Mesothelial cell of epicardium (in vitro differentiated cells): Measurements from ENCODE around the gene GRID1. TPM values are rescaled to one million over a fixed set of nuclear protein-coding genes. Genes with fewer than 3 reads are reported as not detected.

Experiments
- DNase-seq, 2 experiments: peaks; one replicate each; pipeline ENCODE4 v3.0.0; 2021; ENCODE audit warnings: low spot score in 2 of 2; ENCODE audit not compliant: unreplicated experiment in 2 of 2
- H3K27ac Mint-ChIP-seq: 2 replicates; pipeline ENCODE4 v1.8.0; 2021; ENCODE audit warnings: mixed read lengths
- H3K27me3 Mint-ChIP-seq: 2 replicates; pipeline ENCODE4 v1.8.0; 2021; ENCODE audit warnings: low read depth, mixed read lengths
- H3K36me3 Mint-ChIP-seq: 2 replicates; pipeline ENCODE4 v1.8.0; 2021; ENCODE audit warnings: mixed read lengths
- H3K4me1 Mint-ChIP-seq: 2 replicates; pipeline ENCODE4 v1.8.0; 2021; ENCODE audit warnings: mixed read lengths
- H3K4me3 Mint-ChIP-seq: 2 replicates; pipeline ENCODE4 v1.8.0; 2021; ENCODE audit warnings: mild to moderate bottlenecking, moderate library complexity, mixed read lengths
- H3K9me3 Mint-ChIP-seq: 2 replicates; pipeline ENCODE4 v1.8.0; 2021; ENCODE audit warnings: mixed read lengths
- total RNA-seq: library from RNA; stranded (reverse); gene quantifications from 3 replicates; pipeline ENCODE4 v1.2.1, GENCODE V29; 2021
- TF ChIP-seq, protein P1 (sequence below): fragments of 200-600 bp; sonication (generic); IDR thresholded peaks from one replicate; pipeline ENCODE4 v1.5.0; 2021; ENCODE audit warnings: antibody characterized with exemption; ENCODE audit not compliant: unreplicated experiment

GRID1 gene
- total RNA-seq, 1 donor from 2014 or later = 0.22 TPM

DNA sequence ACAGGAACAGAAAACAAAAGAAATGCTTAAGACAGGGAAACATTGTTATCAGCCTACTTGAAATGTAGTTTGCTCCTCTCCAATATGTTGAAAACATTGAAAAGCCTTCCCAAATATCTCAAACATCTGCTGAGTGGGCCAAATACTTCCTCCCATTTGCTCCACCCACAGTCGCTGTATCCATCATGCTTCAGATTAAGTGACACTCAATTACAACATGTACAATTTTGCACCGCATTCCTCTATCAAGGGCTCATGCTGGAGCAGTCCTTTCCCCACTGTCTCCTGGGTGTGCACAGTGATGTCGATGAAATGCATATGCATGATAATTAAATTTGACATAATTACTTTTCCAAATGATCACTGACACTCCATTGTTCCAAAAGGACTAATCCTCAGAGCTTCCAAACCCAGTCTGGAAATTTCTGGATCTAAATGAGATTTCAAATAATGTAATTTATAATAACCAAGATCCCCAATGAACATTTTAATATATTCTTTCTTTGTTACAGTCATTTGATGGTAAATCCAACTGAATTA, 604.6 kb downstream of the GRID1 start:
- no peak overlapping the region for H3K27ac Mint-ChIP-seq
- TF ChIP-seq, protein P1, sequence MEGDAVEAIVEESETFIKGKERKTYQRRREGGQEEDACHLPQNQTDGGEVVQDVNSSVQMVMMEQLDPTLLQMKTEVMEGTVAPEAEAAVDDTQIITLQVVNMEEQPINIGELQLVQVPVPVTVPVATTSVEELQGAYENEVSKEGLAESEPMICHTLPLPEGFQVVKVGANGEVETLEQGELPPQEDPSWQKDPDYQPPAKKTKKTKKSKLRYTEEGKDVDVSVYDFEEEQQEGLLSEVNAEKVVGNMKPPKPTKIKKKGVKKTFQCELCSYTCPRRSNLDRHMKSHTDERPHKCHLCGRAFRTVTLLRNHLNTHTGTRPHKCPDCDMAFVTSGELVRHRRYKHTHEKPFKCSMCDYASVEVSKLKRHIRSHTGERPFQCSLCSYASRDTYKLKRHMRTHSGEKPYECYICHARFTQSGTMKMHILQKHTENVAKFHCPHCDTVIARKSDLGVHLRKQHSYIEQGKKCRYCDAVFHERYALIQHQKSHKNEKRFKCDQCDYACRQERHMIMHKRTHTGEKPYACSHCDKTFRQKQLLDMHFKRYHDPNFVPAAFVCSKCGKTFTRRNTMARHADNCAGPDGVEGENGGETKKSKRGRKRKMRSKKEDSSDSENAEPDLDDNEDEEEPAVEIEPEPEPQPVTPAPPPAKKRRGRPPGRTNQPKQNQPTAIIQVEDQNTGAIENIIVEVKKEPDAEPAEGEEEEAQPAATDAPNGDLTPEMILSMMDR = no peak
- H3K4me3 Mint-ChIP-seq = no peak overlapping the region
- no peak for DNase-seq
- no peaks in the 10 kb centered on the region for H3K36me3 Mint-ChIP-seq
- H3K27me3 Mint-ChIP-seq = no peaks in the 10 kb centered on the region
- no peaks in the 10 kb centered on the region for H3K9me3 Mint-ChIP-seq
- H3K4me1 Mint-ChIP-seq = no peaks in the 10 kb centered on the region

DNA sequence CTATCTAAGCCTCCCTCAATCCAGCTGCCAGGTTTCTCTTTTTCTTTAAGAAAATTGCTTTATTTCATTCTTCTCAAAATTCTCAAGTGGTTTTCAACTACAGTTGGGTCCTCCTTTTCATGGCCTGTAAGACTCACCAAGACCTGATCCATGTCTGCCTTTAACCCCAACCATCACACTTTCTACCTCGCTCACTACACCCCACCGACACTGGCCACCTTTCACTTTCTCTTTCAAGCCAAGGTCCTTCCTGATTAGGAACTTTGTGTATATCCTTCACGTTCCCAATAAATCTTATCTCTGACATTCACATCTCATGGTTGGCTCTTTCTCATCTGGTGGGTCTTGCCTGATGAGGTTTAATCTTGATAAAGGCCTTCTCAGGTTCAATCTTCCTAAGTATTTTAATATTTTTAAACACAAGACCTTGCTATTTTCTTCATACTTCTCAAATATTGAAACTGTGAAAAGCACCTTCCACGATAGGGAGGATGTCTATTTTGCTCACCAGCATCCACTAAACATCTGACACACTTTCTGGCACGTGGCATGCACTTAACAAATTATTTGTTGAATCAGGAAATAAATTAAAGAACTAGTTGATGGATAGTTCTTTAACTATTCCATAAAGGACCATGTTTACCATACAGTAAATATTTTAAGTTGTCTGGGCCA, 624.8 kb downstream of the GRID1 start:
- no peak overlapping the region for H3K27ac Mint-ChIP-seq
- no peak overlapping the region for H3K4me3 Mint-ChIP-seq
- no peak for DNase-seq
- no peaks in the 10 kb centered on the region for H3K4me1 Mint-ChIP-seq
- H3K27me3 Mint-ChIP-seq = no peaks in the 10 kb centered on the region
- no peaks in the 10 kb centered on the region for H3K36me3 Mint-ChIP-seq
- TF ChIP-seq, protein P1 = no peak
- H3K9me3 Mint-ChIP-seq = no peaks in the 10 kb centered on the region

DNA sequence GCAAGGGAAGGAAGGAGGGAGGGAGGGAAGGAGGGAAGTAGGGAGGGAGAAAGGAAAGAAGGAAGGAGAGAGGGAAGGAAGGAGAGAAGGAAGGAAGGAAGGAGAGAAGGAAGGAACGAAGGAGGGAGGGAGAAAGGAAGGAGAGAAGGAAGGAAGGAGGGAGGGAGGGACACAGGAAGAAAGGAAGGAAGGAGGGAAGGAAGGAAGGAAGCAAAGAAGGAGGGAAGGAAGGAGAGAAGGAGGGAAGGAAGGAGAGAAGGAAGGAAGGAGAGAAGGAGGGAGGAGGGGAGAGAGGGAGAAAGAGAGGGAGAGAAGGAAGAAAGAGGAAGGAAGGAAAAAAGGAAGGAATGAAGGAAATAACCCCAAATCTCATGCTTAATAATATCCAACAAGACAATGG, 630.6 kb downstream of the GRID1 start:
- H3K27ac Mint-ChIP-seq = no peak overlapping the region
- TF ChIP-seq, protein P1 = no peak
- H3K4me3 Mint-ChIP-seq = no peak overlapping the region
- peaks cover 4% of the 10 kb centered on the region for H3K27me3 Mint-ChIP-seq
- H3K4me1 Mint-ChIP-seq = no peaks in the 10 kb centered on the region
- no peaks in the 10 kb centered on the region for H3K36me3 Mint-ChIP-seq
- no peak for DNase-seq
- no peaks in the 10 kb centered on the region for H3K9me3 Mint-ChIP-seq

DNA sequence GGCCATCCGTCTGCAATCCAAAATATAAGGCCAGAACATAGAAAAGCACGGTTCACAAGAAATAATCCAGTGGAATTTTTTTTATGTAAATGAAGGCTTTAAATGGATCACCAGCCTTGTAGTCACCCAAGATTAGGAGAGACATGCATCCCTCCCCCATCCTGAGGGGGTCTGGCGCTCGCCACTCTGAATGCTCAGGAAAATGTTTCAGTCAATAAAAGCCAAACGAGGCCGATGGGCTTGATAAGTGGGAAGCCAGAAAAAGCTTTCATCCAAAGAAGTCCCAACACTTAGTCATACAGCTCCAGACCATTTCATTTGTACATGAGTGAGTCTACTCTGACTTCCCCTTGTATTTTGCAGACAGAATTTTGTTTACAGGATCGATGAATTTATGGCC, 631.8 kb downstream of the GRID1 start:
- DNase-seq = no peak
- no peaks in the 10 kb centered on the region for H3K9me3 Mint-ChIP-seq
- H3K27me3 Mint-ChIP-seq = peaks cover 4% of the 10 kb centered on the region
- no peak overlapping the region for H3K27ac Mint-ChIP-seq
- TF ChIP-seq, protein P1 = no peak
- no peak overlapping the region for H3K4me3 Mint-ChIP-seq
- H3K36me3 Mint-ChIP-seq = no peaks in the 10 kb centered on the region
- no peaks in the 10 kb centered on the region for H3K4me1 Mint-ChIP-seq

DNA sequence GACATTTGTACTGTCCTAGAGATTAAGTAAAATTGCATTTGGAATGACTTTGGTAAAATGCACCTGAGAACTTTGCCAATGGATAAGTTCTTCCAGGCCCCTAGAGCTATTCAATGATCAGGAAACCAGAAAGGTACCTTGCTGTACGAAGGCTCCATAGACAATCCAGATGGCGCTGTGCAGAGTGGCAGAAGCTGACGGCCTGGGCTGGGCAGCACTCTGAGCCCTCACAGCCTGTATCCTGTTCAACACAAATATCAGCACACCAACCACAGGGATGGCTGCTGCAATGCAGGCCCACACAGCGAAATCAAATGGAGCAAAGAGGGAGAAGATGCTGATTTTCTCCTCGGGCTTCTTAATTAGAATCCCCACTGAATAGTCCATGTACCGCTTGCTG, 642.4 kb downstream of the GRID1 start:
- peaks cover 8% of the 10 kb centered on the region for H3K9me3 Mint-ChIP-seq
- TF ChIP-seq, protein P1 = no peak

More for the DNA sequence above, 642.4 kb downstream of the GRID1 start:
- Mint-ChIP-seq H3K27me3 (peaks cover 2% of the 10 kb centered on the region), H3K4me3 (no peak overlapping the region), H3K4me1 (no peaks in the 10 kb centered on the region), H3K36me3 (no peaks in the 10 kb centered on the region), H3K27ac (no peak overlapping the region)
- DNase-seq = no peak
